Daoy (cell line): ENCODE measurements around the gene GRB10. TPM values are rescaled to one million over a fixed set of nuclear protein-coding genes. Genes with fewer than 3 reads are reported as not detected.

Source experiments
- DNase-seq: peaks from one replicate; pipeline ENCODE4 v3.0.0-alpha.2; 2015; ENCODE audit warnings: low read depth
- total RNA-seq: library from RNA; depleted of rRNA; stranded (reverse); fragments of >200 nt; shearing (Covaris generic); gene quantifications from 2 replicates; pipeline ENCODE4 v1.2.3, GENCODE V29; 2014; rRNA removed

Gene GRB10
- total RNA-seq: 66.3 and 78.2 TPM in 2 replicates

DNA sequence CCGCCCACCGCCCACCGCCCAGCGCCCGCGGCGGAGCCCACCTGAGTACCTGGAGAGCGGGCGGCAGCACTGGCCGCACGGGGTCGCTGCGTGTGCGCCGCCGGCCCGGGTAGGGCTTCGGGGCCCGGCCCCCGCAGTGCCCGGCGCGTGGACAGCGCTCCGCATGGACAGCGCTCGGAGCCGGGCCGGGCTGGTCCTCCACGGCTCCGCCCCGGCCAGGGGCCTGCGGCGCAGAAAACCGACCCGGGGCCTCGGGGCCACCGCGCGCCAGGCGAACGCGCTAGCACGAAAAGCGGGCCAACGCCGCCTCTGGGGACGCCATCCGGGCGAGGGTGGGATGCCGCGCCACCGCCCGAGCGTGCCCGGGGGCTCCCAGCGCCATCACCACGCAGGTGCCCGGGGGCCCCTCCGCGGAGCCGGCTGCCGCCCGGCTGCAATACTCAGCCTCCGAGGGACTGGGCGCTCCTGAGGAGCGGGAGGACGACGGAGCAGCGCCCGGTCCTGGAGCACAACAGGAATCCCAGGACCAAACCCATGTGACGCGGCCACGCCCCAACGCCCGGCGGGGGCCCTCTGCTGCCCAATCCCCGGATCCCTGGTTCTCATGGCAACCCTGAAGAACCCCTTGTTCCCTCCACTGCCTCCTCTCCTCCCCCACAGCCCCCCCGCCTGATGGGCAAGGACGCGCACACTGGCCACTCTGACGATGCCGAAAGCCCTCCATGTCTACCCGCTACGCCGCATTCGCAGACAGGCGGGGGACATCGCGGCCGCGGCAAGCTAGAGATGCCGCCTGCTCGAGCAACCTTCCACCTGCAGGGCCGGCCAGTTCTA is at the start of gene GRB10:
GRB10 (minus strand) TSS at position 522 of the 834 bp plus-strand sequence. CDS start 50,574 bp downstream, outside the sequence.
- peak; percentile 85 for DNase-seq

DNA sequence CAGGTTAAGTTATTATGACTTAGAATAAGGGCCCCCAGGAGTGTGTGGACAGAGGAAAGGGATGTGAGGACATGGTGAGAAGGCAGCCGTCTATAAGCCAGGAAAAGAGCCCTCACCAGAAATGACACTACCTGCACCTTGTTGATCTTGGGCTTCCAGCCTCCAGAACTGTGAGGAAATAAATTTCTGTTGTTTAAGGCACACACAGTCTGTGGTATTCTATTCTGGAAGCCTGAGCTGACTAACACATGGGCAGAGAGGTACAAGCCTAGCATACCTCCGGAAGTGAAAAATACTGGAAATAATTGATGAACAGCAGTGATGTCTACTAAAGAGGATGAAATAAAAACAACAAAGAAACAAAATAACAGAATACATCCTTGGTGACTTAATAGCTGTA is 46.1 kb upstream of the GRB10 start:
- no peak for DNase-seq

DNA sequence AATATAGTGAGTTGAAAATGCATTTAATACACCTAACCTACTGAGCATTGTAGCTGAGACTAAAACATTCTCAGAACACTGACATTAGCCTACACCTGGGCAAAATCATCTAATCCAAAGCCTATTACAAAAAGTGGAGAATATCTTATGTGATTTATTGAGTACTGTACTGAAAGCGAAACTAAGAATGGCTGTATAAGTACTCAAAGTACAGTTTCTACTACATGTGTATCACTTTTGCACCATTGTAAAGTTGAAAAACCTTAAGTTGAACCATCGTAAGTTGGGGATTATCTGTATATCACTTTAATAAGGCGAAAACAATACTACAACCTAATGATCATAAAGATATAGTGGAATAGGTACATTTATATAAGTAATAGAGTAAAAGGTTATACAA is 45.4 kb upstream of the GRB10 start:
- no peak for DNase-seq

DNA sequence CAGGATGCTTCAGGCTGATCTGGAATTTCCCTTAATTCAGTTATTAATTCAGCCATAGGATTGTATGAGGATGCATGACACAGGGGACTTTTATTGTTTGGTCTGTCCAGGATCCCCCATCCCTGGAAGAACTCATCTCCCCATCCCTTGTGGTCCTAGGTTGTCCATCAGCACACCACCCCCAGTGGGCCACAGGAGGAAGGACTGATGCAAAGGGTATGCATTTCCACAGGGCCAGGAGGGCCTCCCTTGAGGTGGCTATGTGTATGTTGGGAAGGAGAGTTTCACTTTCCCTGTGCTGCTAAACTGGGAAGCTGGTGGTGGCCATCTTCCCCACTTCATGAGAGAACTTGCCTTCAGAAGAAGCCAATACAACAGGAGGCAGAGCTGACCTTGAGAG is 44.6 kb upstream of the GRB10 start:
- peak; percentile 56 for DNase-seq

- peak; percentile 99 for DNase-seq
These were observed 43.9 kb upstream of the GRB10 start for GRCh38 chr7:50826371-50827172.

DNA sequence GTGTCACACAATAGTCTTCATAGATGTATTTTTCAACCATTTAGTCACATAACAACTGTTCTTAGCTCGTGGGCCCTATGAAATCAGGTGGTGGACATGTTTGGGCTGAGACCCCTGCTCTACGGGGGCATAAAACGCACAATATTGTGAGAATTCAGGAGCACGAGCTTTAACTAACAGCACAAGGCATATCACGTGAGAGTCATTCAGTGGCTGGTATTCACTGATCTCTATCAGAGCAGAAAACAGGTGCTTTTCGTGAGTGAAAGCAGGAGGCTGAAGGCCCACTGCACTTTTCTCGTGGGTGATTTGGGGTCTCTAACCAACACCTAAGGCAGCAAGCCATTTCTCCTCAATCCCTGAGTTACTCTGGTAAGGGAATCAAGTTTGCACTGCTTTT is 42.8 kb upstream of the GRB10 start:
- no peak for DNase-seq

GRCh38 chr7:50824882-50825281 is 42.2 kb upstream of the GRB10 start:
- peak; percentile 72 for DNase-seq

DNA sequence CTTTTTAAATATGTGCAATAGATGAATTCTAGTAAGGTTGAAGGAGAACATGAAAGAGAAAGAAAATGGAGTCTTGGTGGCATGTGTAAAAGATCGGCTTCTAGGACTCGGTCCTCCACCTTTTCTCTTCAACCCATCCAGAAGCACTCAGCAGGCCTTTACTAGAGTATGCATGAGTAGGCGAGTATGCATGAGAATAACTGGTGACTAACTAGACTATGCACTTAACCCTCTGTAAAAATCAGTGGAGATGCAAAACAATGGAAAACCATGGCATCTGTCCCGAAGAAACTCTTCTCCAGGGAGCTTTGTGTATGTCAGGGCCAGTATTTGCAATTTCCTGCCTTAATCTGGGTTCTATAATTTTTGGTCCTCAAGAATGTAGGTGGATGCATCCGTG is 40.0 kb upstream of the GRB10 start:
- DNase-seq: peak; percentile 50

GRCh38 chr7:50822110-50822509 is 39.4 kb upstream of the GRB10 start:
- DNase-seq: no peak

DNA sequence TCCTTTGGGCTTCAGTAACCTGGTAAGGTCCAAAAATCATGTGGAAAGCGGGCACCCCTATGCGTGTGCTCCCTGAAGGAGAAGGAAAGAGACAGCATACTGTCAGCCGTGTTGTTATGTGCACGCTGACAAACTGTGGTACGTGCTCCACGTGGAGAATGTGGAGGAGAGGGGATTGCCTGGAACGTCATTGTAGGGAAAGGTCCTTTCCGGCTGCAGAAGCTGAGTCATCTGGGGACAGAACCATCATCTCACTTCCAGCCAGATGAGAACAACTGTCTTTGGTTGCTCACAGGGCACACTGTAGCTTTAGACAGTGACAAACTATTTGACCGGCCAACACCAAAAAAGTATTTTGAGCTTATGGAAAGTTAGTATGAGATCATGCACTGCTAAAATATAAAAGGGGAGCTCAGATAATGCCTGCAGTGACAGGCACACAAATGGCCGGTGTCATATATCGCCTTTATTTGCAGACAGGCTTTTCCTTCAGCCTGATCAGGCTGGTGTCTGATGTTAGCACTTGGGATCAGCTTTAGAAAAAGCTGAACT is 38.8 kb upstream of the GRB10 start:
- DNase-seq: peak; percentile 75

DNA sequence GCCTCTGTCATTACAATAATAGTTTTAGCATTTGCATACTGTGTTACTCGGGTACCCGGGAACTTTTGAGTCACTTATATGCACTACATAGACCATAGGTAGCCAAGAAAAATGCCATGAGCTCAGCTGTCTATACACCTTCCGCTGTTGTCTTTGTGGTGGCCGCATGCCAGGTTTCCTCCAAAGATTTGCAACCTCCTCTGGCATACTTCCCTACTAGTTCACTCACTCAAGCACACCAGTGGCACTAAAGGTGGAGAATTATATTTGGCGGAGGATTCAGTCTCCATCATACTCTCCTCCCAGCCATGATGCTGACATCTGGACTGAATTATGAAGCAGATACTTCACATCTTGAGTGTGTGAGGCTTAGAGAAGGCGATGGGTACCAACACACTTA is 35.6 kb upstream of the GRB10 start:
- peak; percentile 74 for DNase-seq

DNA sequence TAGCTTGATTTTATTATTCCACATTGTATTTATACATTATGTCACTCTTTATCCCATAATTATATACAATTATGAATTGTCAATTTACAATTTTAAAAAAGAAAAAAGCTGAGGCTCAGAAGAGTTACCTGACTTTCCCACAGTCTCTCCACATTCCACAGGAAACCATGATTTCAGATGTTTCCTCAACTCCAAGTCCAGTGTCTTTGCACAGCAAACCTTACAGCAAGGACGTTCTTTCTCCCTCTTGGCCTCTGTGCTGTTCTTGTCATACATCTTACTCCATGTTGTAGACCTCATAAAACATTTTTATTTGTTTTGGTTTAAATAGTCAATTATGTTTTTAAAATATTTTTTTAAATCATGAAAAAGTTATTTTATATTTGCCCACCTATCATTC is 34.9 kb upstream of the GRB10 start:
- DNase-seq: no peak

DNA sequence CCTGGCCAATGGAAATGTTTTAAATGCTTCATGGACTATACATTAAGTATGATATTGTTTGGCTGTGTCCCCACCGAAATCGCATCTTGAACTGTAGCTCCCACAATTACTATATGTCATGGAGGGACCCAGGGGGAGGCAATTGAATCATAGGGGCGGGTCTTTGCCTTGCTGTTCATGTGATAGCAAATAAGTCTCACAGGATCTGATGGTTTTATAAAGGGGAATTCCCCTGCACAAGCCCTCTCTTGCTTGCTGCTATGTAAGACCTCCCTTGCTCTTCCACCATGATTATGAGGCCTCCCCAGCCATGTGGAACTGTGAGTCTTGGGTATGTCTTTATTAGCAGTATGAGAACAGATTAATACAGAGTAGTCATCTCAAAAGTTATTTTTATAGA is 32.4 kb upstream of the GRB10 start:
- DNase-seq: no peak

- no peak for DNase-seq
These were observed 31.5 kb upstream of the GRB10 start for GRCh38 chr7:50814166-50814565.

DNA sequence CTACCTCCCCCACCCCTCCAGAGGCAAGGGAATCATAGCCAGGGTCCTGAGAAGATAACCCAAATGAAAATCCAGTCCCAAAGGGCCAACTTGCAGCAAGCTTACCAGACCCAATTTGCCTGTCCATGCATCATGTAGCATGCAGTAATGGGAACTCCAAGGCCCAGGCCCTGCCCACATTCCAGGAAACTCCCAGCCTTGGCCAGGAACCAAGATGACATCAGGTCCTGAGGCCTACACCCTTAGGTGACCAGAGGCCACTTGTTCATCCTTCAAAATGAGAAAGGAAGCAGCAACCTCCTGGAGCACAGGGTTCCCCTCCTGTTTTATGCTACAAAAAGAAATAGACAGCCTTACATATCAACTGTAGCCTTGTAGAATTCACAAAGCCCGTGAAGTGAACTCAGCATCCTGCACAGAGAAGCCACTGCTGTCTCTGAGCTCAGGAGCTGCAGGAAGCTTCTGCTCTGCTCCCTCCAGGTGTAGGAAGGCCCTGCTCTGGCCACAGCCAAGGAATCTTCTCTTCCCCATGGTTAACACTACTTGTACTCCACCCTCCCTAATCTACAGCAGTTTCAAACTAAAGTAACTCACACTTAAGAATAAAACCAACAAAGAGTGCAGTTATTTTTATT is 30.3 kb upstream of the GRB10 start:
- DNase-seq: peak; percentile 95

DNA sequence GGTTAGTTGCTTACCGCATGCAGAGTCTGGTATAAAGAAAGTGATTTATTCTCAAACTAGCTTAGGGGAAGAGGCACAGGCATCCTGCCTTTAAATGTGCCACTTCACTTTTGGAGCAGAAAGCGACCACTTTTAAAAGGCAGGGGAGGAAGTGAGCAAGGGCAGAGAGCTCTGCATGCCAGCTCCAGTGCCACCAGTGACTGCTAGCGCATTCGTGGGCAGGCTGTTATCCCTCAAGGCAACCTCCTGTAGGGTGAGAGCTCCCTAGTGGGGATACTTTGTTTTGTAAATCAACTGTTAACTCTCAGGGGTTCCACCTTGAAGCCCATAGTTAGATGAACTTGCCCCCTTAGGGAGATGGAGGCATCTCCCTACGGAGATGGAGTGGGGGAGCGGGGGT is 29.4 kb upstream of the GRB10 start:
- no peak for DNase-seq

- DNase-seq: no peak
These were observed 25.7 kb upstream of the GRB10 start for GRCh38 chr7:50808282-50808888.

DNA sequence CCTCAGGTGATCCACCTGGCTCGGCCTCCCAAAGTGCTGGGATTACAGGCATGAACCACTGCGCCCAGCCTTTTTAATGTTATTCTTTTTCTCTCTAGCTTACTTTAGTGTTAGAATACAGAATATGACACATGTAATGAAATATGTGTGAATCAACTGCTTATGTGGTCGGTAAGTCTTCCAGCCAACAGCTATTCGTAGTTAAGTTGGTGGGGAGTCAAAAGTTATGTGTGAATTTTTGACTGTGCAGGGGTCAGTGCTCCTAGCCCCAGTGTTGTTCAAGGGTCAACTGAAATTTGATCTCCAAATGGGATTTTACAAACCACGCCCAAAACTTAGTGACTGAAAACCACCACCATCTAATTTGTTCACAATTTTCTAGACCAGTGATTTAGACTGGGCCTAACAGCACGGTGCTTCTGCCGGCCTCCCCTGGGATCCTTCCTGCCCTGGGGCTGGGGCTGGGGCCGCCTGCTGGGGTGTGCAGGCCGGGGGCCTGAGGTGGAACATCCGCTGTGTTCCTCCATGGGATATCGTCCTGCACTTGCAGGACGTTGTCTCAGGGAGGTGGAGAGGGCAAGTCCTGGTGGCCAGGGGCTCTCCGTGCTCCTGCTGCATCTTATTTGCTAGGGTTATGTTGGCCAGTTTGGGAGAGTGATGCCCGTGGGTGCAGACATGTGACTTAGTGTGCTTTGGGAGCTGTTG is 24.5 kb upstream of the GRB10 start:
- DNase-seq: peak; percentile 69

- DNase-seq: no peak
These were observed 23.4 kb upstream of the GRB10 start for GRCh38 chr7:50806143-50806542.

DNA sequence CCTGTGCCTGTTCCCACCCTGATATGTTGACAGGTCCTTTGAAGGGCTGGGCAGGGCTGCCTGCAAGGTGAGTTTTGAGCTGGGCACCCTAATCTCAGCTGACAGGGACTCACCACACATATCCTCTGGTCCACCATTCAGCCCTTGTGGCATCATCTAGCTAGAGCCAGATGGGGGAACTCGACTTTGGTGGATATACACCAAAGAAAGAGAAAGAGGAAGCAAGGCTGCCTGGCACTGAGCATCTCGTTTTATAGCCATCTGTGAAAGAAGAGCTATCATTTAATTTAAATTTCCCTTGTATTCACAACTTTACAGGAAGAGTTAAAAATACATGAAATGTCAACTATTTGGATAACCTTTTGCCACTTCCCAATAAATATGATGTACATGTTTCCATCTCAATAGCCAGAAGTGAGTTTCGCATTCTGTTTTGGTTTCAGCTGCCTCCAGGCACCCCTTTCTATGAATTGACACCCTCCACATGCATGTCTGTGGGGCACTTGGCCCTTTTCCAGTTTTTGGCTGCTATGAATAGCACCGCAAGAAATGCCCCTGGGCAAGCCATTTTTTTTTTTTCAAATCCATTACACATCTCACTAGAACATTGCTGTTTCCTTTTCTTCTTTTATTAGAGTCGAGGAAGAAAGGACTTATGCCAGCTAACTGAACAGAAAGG is 22.9 kb upstream of the GRB10 start:
- peak; percentile 71 for DNase-seq
